Neural progenitor cell (in vitro differentiated cells): Measurements from ENCODE around the gene DIAPH3.

Source experiments
- CTCF ChIP-seq: fragments of 200-600 bp; sonication (generic); IDR thresholded peaks from 2 replicates; pipeline ENCODE4 v1.5.1; 2017; ENCODE audit warnings: antibody characterized with exemption, mild to moderate bottlenecking
- EZH2 ChIP-seq: fragments of 200-600 bp; sonication (generic); IDR thresholded peaks from 2 replicates; pipeline ENCODE4 v1.6.1; 2017; ENCODE audit warnings: antibody characterized with exemption, mild to moderate bottlenecking, moderate library complexity
- EZH2phosphoT487 ChIP-seq: fragments of 200-600 bp; sonication (generic); IDR thresholded peaks from 2 replicates; pipeline ENCODE4 v1.6.1; 2017; ENCODE audit warnings: antibody characterized with exemption

- no peak for TF ChIP-seq EZH2phosphoT487
- no peak for TF ChIP-seq CTCF
- TF ChIP-seq EZH2 = no peak
Observed at GRCh38 chr13:59996461-59996980, 167.2 kb downstream of the DIAPH3 start.
